Panc1 (cell line): ENCODE measurements around the gene SRRM4. TPM values are rescaled to one million over a fixed set of nuclear protein-coding genes. Genes with fewer than 3 reads are reported as not detected.

Experiments used
- ATAC-seq: fragments of 200-7000 bp; cut with Tn5 transposase; 2 replicates; pipeline ENCODE4 v1.9.1; 2020; ENCODE audit warnings: mild to moderate bottlenecking, moderate library complexity
- BruUV-seq: library from RNA; stranded (reverse); fragments of 400-500 nt; replicated peaks from 2 replicates; lab custom pipeline; 2021; lab: Mats Ljungman, UMichigan
- CTCF ChIA-PET: fragments of 300-600 bp; sonication (Branson Sonifier 250); formaldehyde crosslinking; loops from one replicate; lab custom pipeline; 2022; ENCODE audit warnings: antibody characterized with exemption; lab: Charles Lee
- POLR2A ChIA-PET: fragments of 300-600 bp; sonication (Branson Sonifier 250); formaldehyde crosslinking; loops from one replicate; lab custom pipeline; 2022; ENCODE audit warnings: antibody characterized with exemption; lab: Charles Lee
- DNase-seq: peaks from one replicate; pipeline ENCODE4 v3.0.0-alpha.2; 2010; ENCODE audit warnings: low read depth, low spot score
- H3K27ac ChIP-seq: 2 replicates; pipeline ENCODE4 v1.5.1; 2011; ENCODE audit warnings: mild to moderate bottlenecking, low read length, inconsistent platforms
- H3K27me3 ChIP-seq: fragments of 200-500 bp; sonication (Bioruptor generic); 2 replicates; pipeline ENCODE4 v1.6.0; 2014; ENCODE audit warnings: low read length, inconsistent platforms; ENCODE audit not compliant: control insufficient read depth, insufficient read depth
- H3K36me3 ChIP-seq: fragments of 200-500 bp; sonication (Bioruptor generic); 2 replicates; pipeline ENCODE4 v1.5.1; 2014; ENCODE audit warnings: inconsistent platforms, mild to moderate bottlenecking, low read length, moderate library complexity; ENCODE audit not compliant: control insufficient read depth, insufficient read depth
- H3K4me1 ChIP-seq: 2 replicates; pipeline ENCODE4 v1.5.1; 2011; ENCODE audit warnings: inconsistent platforms, mild to moderate bottlenecking, low read length, moderate library complexity; ENCODE audit not compliant: control insufficient read depth, insufficient read depth
- H3K4me3 ChIP-seq, 2 experiments: 2 replicates each; pipeline ENCODE4 v1.5.1; 2011 to 2012; ENCODE audit warnings: low read depth in 2 of 2, low read length in 2 of 2, mild to moderate bottlenecking in 2 of 2, inconsistent platforms in 1 of 2, moderate library complexity in 1 of 2
- H3K9me3 ChIP-seq: fragments of 200-500 bp; sonication (Bioruptor generic); 2 replicates; pipeline ENCODE4 v1.5.1; 2014; ENCODE audit warnings: low read depth, mild to moderate bottlenecking, inconsistent platforms, low read length, moderate library complexity; ENCODE audit not compliant: control insufficient read depth, insufficient read depth
- POLR2AphosphoS5 ChIP-seq: IDR thresholded peaks from 2 replicates; pipeline ENCODE4 v1.6.1; 2012; ENCODE audit warnings: mild to moderate bottlenecking, low read depth, low read length, moderate library complexity
- SIN3A ChIP-seq: IDR thresholded peaks from 2 replicates; pipeline ENCODE4 v1.6.1; 2012; ENCODE audit warnings: low read depth, mild to moderate bottlenecking, low read length, moderate library complexity, borderline replicate concordance; ENCODE audit not compliant: insufficient read depth
- TCF7L2 ChIP-seq: IDR thresholded peaks from 2 replicates; pipeline ENCODE4 v1.6.1; 2011; ENCODE audit warnings: mild to moderate bottlenecking, low read depth, low read length, inconsistent platforms
- in situ Hi-C: cut with HindIII; loops from 2 replicates; pipeline ENCODE4 v1.10.0; 2016; ENCODE audit warnings: low sequenced_read_pairs, low pct_unique_long_range_greater_than_20kb
- intact Hi-C: fragments of 100-400 bp; cut with micrococcal nuclease; formaldehyde crosslinking; loops from one replicate; pipeline ENCODE4 v1.10.0; 2022; ENCODE audit not compliant: unreplicated experiment
- total RNA-seq: library from RNA; stranded (reverse); gene quantifications from one replicate; pipeline ENCODE4 v1.2.1, GENCODE V29; 2021; ENCODE audit not compliant: unreplicated experiment
- TF ChIP-seq, protein P1 (sequence below), 2 experiments: IDR thresholded peaks; 2 replicates each; pipeline ENCODE4 v1.6.1; 2011 to 2012; ENCODE audit warnings: low read depth in 2 of 2, control low read depth in 1 of 2, low read length in 1 of 2, mild to moderate bottlenecking in 1 of 2, moderate library complexity in 1 of 2; ENCODE audit not compliant: insufficient read depth in 1 of 2
- TF ChIP-seq, protein P2 (sequence below): fragments of 450-650 bp; IDR thresholded peaks from 2 replicates; pipeline ENCODE4 v1.5.1; 2017; ENCODE audit warnings: mild to moderate bottlenecking

Gene SRRM4
- total RNA-seq, 1 experiment from 2014 or later, result not detected

DNA sequence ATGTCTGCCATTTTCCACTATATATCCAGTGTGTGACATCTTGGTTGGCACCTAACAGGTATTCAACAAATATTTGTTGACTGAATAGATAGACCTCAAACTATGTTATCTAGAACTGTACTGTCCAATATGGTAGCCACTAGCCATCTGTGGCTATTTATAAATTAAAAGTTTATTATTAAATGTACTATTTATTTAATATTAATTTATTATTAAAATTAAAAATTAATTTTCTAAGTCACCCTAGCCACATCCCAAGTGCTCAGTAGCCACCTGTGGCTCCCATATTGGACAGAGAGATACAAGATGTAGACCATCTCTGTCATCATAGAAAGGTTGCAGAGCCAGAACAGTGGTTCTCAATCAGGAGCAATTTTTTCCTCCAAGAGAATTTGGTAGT is 69.3 kb downstream of the SRRM4 start:
- ATAC-seq (no peak), DNase-seq (no peak)
- in situ Hi-C loops (no loop called here), intact Hi-C loops (no loop called here)
- TF ChIP-seq, protein P1, sequence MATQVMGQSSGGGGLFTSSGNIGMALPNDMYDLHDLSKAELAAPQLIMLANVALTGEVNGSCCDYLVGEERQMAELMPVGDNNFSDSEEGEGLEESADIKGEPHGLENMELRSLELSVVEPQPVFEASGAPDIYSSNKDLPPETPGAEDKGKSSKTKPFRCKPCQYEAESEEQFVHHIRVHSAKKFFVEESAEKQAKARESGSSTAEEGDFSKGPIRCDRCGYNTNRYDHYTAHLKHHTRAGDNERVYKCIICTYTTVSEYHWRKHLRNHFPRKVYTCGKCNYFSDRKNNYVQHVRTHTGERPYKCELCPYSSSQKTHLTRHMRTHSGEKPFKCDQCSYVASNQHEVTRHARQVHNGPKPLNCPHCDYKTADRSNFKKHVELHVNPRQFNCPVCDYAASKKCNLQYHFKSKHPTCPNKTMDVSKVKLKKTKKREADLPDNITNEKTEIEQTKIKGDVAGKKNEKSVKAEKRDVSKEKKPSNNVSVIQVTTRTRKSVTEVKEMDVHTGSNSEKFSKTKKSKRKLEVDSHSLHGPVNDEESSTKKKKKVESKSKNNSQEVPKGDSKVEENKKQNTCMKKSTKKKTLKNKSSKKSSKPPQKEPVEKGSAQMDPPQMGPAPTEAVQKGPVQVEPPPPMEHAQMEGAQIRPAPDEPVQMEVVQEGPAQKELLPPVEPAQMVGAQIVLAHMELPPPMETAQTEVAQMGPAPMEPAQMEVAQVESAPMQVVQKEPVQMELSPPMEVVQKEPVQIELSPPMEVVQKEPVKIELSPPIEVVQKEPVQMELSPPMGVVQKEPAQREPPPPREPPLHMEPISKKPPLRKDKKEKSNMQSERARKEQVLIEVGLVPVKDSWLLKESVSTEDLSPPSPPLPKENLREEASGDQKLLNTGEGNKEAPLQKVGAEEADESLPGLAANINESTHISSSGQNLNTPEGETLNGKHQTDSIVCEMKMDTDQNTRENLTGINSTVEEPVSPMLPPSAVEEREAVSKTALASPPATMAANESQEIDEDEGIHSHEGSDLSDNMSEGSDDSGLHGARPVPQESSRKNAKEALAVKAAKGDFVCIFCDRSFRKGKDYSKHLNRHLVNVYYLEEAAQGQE (IDR thresholded peaks at IDR 0.05; ENCODE audit: insufficient read depth in 1 of 2, low read depth in 2 of 2, low read length in 1 of 2), result no peak
- TF ChIP-seq POLR2AphosphoS5, result no peak
- TF ChIP-seq, protein P2, sequence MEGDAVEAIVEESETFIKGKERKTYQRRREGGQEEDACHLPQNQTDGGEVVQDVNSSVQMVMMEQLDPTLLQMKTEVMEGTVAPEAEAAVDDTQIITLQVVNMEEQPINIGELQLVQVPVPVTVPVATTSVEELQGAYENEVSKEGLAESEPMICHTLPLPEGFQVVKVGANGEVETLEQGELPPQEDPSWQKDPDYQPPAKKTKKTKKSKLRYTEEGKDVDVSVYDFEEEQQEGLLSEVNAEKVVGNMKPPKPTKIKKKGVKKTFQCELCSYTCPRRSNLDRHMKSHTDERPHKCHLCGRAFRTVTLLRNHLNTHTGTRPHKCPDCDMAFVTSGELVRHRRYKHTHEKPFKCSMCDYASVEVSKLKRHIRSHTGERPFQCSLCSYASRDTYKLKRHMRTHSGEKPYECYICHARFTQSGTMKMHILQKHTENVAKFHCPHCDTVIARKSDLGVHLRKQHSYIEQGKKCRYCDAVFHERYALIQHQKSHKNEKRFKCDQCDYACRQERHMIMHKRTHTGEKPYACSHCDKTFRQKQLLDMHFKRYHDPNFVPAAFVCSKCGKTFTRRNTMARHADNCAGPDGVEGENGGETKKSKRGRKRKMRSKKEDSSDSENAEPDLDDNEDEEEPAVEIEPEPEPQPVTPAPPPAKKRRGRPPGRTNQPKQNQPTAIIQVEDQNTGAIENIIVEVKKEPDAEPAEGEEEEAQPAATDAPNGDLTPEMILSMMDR, result no peak
- Histone ChIP-seq H3K4me3 (no peak overlapping the region), H3K27ac (no peak overlapping the region), H3K27me3 (no peaks in the 10 kb centered on the region; the same call in 1 of the 2 replicates), H3K9me3 (no peaks in the 10 kb centered on the region), H3K4me1 (no peaks in the 10 kb centered on the region), H3K36me3 (no peaks in the 10 kb centered on the region)
- ChIA-PET POLR2A (no interaction called here), CTCF (no interaction called here)
- BruUV-seq, result no TSS peak

DNA sequence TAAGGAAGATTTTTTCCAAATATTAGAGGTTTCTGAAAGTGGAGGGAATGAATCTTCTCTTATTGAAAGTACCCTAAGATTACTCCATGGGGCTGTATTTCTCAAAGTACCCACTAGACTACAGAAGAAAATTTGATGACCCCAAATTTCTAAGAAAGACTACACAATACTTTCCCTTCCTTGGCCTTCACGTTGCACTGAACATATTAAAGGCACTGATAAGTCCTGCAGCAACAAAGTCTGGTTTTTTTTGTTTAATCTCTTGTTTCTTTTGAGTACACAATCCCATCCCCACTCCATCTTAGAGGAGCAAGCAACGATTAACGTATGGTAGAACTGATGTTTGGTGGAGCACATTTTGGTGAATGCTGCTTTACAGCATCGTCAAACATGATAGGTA is 70.1 kb downstream of the SRRM4 start:
- ChIA-PET POLR2A (no interaction called here), CTCF (no interaction called here)
- no peaks in the 10 kb centered on the region for H3K4me1 ChIP-seq
- intact Hi-C loops (no loop called here), in situ Hi-C loops (no loop called here)
- H3K36me3 ChIP-seq, result no peaks in the 10 kb centered on the region
- no peak overlapping the region for H3K4me3 ChIP-seq
- H3K27ac ChIP-seq, result no peak overlapping the region
- no peaks in the 10 kb centered on the region for H3K9me3 ChIP-seq
- BruUV-seq, result no TSS peak
- no peaks in the 10 kb centered on the region; the same call in 1 of the 2 replicates for H3K27me3 ChIP-seq
- ATAC-seq, result no peak
- DNase-seq, result no peak
- TF ChIP-seq TCF7L2 (no peak), POLR2AphosphoS5 (no peak), SIN3A (no peak)
- TF ChIP-seq, protein P1 (IDR thresholded peaks at IDR 0.05; ENCODE audit: insufficient read depth in 1 of 2, low read depth in 2 of 2, low read length in 1 of 2), result no peak
- TF ChIP-seq, protein P2, result no peak
